Neutrophil (primary cell): Measurements from ENCODE around the gene SFT2D3.

ENCODE experiments used
- H3K27ac ChIP-seq: fragments of 200-600 bp; sonication (generic); 2 replicates; pipeline ENCODE4 v1.5.1; 2016; ENCODE audit warnings: mild to moderate bottlenecking, moderate library complexity
- H3K27me3 ChIP-seq: fragments of 200-600 bp; sonication (generic); 2 replicates; pipeline ENCODE4 v1.6.0; 2016; ENCODE audit warnings: mild to moderate bottlenecking
- H3K36me3 ChIP-seq: fragments of 200-600 bp; sonication (generic); 2 replicates; pipeline ENCODE4 v1.5.1; 2017
- H3K4me1 ChIP-seq, 2 experiments: fragments of 200-600 bp in 1 of 2; sonication (generic) in 1 of 2; 1 replicate in 1 of 2; 2 replicates in 1 of 2; pipeline versions ENCODE4 v1.5.1 to v1.6.1; 2013 to 2016; ENCODE audit warnings: low read depth in 1 of 2, low read length in 1 of 2, mild to moderate bottlenecking in 1 of 2, moderate library complexity in 1 of 2; ENCODE audit not compliant: control insufficient read depth in 1 of 2, insufficient read depth in 1 of 2
- H3K4me3 ChIP-seq, 2 experiments: fragments of 200-600 bp in 1 of 2; sonication (generic) in 1 of 2; 1 replicate in 1 of 2; 2 replicates in 1 of 2; pipeline ENCODE4 v1.5.1; 2013 to 2016; ENCODE audit warnings: low read depth in 1 of 2, low read length in 1 of 2, mild to moderate bottlenecking in 1 of 2, moderate library complexity in 1 of 2
- H3K9me3 ChIP-seq: fragments of 200-600 bp; sonication (generic); 2 replicates; pipeline ENCODE4 v1.5.1; 2016
- TF ChIP-seq, protein P1 (sequence below): fragments of 200-600 bp; sonication (generic); IDR thresholded peaks from 2 replicates; pipeline ENCODE4 v1.5.1; 2016; ENCODE audit warnings: antibody characterized with exemption

The SFT2D3 gene

DNA sequence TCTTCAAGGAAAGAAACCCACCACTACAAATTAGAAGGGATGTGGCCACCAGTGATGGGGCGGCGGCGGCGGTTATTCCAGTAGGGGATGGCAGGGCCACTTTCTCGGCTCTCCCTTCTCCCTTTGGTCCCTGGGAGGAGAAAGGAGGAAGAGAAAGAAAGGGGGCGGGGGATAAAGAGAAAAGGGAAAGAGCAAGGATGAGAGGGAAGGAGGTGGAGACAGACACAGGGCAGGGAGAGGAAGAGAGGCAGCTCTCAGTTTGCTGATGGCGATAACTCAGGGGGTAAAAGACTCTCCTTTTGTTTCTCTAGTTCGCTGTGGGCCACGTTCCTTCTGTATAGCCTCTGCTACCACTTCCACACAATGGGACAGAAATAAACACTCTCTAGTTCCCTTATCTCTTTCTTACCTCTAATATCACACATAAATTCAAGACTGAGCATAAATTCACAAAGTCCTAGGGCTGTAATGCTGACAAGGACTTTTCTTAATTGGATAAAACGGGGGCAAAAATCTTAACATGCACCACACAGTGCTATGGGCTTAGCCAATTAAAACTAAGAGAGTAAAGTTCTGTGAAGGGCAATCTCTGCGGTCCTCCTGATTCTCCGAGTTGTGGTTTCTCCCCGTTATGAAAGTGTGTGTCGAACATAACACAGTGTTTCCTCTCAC, 14.6 kb downstream of the SFT2D3 start:
- Histone ChIP-seq H3K27ac (no peak overlapping the region), H3K4me3 (no peak overlapping the region), H3K9me3 (no peaks in the 10 kb centered on the region), H3K4me1 (no peaks in the 10 kb centered on the region), H3K36me3 (peaks cover 59% of the 10 kb centered on the region), H3K27me3 (no peaks in the 10 kb centered on the region)
- TF ChIP-seq, protein P1, sequence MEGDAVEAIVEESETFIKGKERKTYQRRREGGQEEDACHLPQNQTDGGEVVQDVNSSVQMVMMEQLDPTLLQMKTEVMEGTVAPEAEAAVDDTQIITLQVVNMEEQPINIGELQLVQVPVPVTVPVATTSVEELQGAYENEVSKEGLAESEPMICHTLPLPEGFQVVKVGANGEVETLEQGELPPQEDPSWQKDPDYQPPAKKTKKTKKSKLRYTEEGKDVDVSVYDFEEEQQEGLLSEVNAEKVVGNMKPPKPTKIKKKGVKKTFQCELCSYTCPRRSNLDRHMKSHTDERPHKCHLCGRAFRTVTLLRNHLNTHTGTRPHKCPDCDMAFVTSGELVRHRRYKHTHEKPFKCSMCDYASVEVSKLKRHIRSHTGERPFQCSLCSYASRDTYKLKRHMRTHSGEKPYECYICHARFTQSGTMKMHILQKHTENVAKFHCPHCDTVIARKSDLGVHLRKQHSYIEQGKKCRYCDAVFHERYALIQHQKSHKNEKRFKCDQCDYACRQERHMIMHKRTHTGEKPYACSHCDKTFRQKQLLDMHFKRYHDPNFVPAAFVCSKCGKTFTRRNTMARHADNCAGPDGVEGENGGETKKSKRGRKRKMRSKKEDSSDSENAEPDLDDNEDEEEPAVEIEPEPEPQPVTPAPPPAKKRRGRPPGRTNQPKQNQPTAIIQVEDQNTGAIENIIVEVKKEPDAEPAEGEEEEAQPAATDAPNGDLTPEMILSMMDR, result no peak

DNA sequence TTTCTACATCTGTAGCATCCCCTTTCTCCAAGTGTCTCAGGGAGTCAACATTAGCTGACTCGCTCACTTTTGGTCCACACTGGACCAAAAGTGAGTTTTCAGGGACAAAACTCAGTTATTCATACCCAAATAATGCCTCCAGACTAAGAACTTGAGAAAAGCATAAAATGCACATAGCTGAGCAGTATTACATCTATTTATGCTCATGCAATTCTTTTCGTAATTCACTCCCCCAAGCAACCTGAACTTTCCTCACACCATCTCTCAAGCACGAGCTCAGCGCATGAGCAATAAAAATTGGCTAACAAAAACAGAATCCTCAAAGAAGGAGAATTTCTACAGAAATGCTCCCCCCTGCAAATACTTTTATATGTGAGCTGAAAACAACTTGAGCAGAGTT, 17.0 kb downstream of the SFT2D3 start:
- Histone ChIP-seq H3K4me1 (no peaks in the 10 kb centered on the region), H3K27ac (no peak overlapping the region), H3K4me3 (no peak overlapping the region), H3K36me3 (peaks cover 82% of the 10 kb centered on the region), H3K9me3 (no peaks in the 10 kb centered on the region), H3K27me3 (no peaks in the 10 kb centered on the region)
- TF ChIP-seq, protein P1, result no peak

DNA sequence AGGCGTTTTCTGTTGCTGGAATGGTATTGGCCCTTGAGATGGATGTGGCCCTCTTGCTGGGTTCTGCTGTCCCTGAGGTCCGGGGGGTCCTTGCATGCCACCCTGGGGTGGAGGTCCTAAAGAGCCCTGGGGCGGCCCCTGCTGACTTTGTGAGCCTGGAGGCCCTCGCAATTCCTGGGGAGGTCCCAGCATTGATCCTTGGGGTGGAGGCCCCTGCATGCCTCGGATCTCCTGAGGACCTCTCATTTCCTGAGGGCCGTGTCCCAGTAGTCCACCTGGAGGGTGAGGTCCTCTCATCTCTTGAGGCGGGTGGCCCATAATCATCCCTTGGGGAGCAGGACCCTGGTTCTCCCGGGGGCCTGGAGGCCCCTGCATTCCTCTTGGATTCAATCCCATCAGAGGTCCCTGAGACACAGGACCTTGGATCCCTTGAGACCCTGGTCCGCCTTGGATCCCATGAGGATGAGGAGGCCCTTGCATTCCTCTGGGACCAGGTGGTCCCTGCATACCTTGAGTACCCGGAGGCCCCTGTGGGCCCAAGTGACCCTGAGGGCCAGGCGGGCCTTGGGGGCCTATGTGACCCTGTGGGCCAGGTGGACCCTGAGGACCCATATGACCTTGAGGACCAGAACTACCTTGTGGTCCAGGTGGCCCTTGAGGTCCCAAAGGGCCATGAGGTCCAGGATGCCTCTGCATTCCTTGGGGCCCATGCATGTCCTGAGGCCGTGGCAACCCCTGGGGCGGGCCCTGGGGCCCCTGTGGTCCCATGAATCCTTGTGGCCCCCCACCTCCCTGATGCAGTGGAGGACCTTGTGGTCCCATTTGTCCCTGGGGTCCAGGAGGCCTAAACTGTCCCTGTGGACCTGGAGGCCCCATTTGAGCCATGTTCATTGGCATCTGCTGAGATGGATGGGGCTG, 18.3 kb downstream of the SFT2D3 start:
- TF ChIP-seq, protein P1, result no peak
- Histone ChIP-seq H3K36me3 (peaks cover 87% of the 10 kb centered on the region), H3K4me3 (no peak overlapping the region), H3K9me3 (no peaks in the 10 kb centered on the region), H3K27me3 (no peaks in the 10 kb centered on the region), H3K27ac (no peak overlapping the region), H3K4me1 (no peaks in the 10 kb centered on the region)

DNA sequence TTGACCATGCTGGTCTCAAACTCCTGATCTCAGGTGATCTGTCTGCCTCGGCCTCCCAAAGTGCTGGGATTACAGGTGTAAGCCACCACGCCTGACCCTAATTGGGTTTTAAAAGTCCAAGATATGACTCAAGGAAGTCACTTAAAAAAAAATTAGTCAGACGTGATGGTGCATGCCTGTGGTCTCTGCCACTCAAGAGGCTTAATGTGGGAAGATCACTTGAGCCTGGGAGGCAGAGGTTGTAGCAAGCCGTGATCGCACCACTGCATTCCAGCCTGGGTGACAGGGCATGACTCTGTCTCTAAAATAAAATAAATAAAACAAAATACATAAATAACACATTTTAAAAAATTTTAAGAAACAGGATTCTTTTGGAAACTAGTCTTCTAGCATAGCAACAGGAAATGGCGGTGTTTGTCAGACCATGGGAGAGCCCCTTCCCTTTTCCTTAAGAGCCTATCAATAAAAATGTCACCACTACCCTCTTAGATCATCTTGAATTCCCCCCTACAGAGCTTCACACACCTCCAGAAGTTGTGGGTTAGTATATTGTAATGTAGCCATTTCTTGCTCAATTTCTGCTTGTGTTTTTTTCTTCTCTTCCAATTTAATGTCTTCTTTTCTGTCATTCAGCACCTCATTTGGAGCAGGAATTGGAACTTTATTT, 20.1 kb downstream of the SFT2D3 start:
- Histone ChIP-seq H3K36me3 (peaks cover 81% of the 10 kb centered on the region), H3K4me3 (no peak overlapping the region), H3K27ac (no peak overlapping the region), H3K27me3 (no peaks in the 10 kb centered on the region), H3K4me1 (no peaks in the 10 kb centered on the region), H3K9me3 (no peaks in the 10 kb centered on the region)
- TF ChIP-seq, protein P1, result no peak

DNA sequence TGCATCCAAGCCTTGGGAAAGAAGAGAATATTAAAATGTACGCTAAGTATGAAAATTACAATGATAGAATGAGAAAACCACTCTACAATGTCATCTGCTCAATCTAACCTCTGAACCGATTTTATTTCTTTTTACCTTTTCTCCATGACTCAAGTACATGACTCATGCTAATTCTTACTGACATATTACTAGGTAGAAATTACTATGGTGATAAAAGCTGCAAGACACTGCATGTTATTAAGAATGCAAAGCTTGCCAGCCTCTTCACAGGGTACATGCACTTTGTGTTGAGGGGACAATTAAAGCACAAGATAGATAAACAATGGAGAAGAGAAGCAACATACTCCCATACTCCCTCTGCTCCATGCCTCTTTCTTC, 20.7 kb downstream of the SFT2D3 start:
- Histone ChIP-seq H3K9me3 (no peaks in the 10 kb centered on the region), H3K4me1 (no peaks in the 10 kb centered on the region), H3K27ac (no peak overlapping the region), H3K36me3 (peaks cover 76% of the 10 kb centered on the region), H3K4me3 (no peak overlapping the region), H3K27me3 (no peaks in the 10 kb centered on the region)
- TF ChIP-seq, protein P1, result no peak
